Medulla oblongata (tissue), 1 donor: Measurements from ENCODE around the gene TAB3.
"Not testable (repeated sequence)": the region's sequence is repeated elsewhere in the genome, so short reads cannot be mapped to it uniquely, and the experiment has no call there.

Experiments
- DNase-seq: peaks from one replicate; pipeline ENCODE4 v3.0.0-alpha.2; 2015; ENCODE audit errors: extremely low spot score

The TAB3 gene

DNA sequence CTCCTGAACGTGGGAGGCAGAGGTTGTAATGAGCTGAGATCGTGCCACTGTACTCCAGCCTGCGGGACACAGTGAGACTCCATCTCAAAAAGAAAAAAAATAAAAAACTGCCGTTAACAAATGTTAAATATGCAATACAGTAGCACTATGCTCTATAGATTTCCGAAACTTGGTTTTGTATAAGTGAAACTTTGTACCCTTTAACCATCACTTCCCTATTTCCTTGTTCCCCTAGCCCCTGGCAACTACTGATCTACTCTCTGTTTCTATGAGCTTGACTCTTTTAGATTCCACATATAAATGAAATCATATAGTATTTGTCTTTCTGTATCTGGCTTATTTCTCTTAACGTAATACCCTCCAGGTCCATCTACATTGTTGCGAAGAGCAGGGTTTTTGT, 74.1 kb downstream of the TAB3 start:
- DNase-seq, result no peak

DNA sequence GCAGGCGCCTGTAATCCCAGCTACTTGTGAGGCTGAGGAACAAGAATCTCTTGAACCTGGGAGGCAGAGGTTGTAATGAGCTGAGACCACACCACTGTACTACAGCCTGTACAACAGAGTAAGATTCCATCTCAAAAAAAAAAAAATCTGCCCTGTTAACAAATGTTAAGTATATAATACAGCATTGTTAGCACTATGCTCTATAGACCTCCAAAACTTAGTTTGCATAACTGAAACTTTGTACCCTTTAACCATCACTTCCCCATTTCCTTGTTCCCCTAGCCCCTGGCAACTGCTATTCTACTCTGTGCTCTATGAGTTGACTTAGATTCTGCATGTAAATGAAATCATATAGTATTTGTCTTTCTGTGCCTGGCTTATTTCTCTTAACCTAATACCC, 76.7 kb downstream of the TAB3 start:
- no peak for DNase-seq

- DNase-seq, result no peak
These were observed 82.8 kb downstream of the TAB3 start for GRCh38 chrX:30806187-30806728.

DNA sequence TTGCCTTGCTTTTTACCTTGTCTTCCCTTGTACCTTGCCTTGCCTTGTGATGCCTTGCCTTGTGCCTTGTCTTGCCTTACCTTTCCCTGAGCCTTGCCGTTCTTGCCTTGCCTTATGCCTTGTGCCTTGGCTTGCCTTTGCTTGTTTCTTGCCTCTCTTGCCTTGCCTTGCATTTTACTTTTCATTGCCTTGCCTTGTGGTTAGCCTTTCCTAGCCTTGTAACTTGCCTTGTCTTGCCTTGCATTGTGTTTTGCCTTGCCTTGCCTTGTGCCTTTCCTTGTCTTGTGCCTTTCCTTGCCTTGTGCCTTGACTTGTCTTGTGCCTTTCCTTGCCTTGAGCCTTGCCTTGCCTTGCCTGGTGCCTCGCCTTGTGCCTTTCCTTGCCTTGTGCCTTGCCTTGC, 84.6 kb downstream of the TAB3 start:
- no peak for DNase-seq

DNA sequence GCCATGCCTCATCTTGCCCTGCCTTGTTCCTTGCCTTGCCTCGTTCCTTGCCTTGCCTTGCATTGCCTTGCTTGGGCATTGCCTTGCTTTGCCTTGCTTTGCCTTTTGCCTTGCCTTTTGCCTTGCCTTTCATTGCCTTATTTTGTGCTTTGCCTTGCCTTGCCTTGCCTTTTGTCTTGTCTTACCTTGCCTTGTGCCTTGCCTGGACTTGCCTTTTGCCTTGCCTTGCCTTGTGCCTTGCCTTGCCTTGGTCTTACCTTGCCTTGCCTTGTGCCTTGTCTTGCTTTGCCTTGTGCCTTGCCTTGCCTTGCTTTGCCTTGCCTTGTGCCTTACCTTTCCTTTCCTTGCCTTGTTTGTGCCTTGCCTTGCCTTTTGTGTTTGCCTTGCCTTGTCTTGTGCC, 88.2 kb downstream of the TAB3 start:
- DNase-seq, result no peak

GRCh38 chrX:30799327-30799726, 89.7 kb downstream of the TAB3 start:
- no peak for DNase-seq

DNA sequence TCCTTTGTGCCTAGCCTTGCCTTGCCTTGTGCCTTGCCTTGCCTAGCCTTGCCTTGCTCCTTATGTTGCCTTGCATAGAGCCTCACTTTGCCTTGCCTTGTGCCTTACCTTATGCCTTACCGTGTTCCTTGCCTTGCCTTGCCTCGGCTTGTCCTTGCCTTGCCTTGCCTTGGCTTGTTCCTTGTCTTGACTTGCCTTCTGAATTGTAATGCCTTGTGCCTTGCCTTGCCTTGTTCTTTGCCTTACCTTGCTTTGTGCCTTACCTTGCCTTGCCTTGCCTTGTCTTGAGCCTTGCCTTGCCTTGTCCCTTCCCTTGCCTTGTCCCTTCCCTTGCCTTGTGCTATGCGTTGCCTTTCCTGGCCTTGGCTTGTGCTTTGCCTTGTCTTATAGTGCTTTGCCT, 90.2 kb downstream of the TAB3 start:
- DNase-seq, result no peak

- DNase-seq, result not testable (repeated sequence)
These were observed 91.8 kb downstream of the TAB3 start for GRCh38 chrX:30797301-30797700.

GRCh38 chrX:30795981-30796958, 92.8 kb downstream of the TAB3 start:
- no peak for DNase-seq

- DNase-seq, result no peak
These were observed 94.6 kb downstream of the TAB3 start for GRCh38 chrX:30794497-30794896.

- DNase-seq, result no peak
These were observed 95.3 kb downstream of the TAB3 start for GRCh38 chrX:30793767-30794103.

- DNase-seq, result no peak
These were observed 95.8 kb downstream of the TAB3 start for GRCh38 chrX:30793075-30793766.

DNA sequence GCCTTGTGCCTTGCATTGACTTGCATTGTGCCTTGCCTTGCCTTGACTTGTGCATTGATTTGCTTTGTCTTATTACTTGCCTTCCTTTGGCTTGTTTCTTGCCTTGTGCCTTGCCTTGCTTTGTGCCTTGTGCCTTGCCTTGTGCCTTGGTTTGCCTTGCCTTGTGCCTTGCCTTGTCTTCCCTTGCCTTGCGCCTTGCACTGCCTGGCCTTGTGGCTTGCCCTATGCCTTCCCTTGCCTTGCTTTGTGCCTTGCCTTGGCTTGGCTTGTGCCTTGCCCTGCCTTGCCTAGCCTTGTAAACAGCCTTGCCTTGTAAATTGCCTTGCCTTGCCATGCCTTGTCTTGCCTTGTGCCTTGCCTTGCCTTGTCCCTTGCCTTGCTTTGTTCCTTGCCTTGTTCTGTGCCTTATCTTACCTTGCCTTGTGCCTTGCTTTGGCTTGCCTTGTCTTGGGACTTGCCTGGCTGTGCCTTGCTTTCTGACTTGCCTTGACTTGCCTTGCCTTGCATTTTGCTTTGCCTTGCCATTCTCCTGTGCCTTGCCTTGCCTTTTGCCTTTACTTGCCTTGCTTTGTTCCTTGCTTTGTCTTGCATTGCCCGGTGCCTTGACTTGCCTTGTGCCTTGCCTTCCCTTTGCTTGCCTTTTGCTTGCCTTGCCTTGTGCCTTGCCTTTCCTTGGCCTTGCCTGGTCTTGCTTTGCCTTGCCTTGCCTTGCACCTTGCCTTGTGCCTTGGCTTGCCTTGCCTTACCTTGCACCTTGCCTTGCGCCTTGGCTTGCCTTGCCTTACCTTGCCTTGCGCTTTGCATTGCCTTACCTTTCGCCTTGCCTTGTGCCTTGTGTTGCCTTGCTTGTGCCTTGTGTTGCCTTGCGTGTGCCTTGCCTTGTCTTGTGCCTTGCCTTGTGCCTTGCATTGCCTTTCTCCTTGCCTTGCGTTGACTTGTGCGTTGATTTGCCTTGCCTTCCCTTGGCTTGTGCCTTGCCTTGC, 97.5 kb downstream of the TAB3 start:
- no peak for DNase-seq

- no peak for DNase-seq
These were observed 102.0 kb downstream of the TAB3 start for GRCh38 chrX:30787012-30787411.

DNA sequence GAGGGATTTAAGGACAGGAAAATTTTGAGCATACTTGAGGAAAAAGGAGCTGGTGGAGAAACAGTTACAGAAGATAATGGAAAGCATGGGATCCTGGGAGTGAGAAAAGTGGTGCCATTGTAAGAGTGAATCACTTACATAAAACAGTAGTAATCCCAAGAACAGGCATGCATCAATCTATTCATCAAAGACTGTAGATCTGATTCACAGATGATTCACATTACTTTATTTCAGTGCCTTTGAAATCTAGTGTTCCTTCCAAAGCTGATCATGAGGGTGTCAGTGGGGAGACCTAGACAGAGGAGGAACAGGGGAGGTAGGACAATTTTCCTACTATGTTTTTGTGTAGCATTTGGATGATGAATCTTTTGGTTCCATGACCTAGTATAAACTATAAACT, 102.7 kb downstream of the TAB3 start:
- no peak for DNase-seq

DNA sequence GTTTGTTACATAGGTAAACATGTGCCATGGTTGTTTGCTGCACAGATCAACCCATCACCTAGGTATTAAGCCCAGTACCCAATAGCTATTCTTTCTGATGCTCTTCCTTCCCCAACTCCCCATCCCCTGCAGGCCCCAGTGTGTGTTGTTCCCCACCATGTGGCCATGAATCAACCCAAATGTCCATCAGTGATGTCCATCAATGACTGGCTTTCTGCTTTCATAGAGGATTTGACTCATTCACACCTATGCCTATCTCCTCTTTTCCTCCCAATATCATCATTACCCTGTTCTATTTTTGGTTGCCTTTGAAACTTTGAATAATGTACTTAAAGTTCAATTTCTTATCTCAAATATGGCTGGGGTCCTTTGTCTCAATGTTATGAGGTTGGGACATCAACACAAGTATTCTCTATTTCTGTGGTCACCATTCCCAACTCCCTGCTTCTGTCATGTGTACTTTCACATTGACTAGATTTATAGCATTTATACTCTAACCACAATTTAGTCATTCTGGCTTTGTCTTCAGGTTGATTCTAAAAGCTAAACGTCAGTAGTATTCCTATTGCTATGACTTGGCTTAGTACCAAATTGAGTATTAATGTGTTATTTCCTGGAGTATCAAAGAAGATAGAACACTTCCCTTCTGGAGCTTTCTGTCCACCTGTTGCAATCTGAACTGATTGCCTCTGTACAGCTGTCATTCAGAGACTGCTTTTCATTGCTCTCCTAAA, 107.2 kb downstream of the TAB3 start:
- DNase-seq, result no peak

GRCh38 chrX:30779453-30780030, 109.5 kb downstream of the TAB3 start:
- no peak for DNase-seq

DNA sequence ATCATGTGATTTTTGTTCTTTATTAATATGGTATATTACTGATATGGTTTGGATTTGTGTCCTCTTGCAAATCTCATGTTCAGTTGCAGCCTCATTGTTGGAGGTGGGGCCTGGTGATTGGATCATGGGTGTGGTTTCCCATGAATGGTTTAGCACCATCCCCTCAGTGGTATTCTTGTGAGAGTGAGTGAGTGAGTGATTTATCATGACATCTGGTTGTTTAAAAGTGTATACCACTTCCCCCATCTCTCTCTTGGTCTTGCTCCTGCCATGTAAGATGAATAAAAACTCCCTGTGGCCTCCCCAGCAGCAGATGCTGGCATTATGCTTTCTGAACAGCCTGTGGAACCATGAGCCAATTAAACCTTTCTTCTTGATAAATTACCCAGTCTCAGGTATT, 111.5 kb downstream of the TAB3 start:
- no peak for DNase-seq
